AML-193 (cell line): ENCODE measurements around the gene GUCA2A.
"Not testable (repeated sequence)": the region's sequence is repeated elsewhere in the genome, so short reads cannot be mapped to it uniquely, and the experiment has no call there.

Experiments
- DNase-seq, 2 experiments: peaks; one replicate each; lab custom pipeline; 2025; lab: John Stamatoyannopoulos, UW

The GUCA2A gene, protein sequence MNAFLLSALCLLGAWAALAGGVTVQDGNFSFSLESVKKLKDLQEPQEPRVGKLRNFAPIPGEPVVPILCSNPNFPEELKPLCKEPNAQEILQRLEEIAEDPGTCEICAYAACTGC

DNA sequence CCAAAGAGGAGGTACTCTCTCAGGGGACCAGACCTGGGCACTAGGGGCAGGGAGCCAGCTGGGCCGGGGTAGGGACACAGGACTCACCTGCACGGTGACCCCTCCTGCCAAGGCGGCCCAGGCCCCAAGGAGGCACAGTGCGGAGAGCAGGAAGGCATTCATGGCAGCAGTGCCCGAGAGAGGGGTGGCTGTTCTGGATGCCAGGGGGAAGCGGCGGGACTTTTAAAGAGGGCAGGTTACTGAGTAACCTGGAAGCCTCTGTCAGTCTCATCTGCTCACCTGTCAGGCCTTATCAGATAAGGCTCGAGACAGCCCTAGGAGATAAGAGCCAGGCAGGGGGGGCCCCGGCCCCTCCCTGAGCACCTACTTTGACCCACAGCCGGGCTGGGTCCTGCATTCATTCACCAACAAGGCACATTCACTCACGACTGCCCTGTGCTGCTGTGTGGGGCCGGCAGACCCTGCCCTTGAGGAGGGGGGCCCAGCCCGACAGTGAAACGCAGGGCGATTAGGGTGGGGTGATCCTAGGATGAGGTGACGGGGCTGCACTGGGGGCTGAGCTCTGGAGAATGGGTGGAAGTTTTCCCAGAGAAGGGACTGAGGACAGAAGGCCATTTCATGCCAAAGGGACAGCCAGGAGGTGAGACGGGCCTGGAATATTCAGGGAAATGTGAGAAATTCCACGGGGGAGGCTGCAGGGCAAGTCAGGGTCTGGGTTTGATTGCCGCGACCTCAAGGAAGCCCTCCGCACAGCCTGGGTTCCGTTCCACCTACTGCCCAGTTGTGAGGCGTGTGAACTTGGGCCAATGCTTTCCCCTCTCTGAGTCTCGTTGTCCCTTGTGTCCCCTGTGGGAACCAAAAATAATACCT, at the start of gene GUCA2A:
TSS of gene GUCA2A (minus strand) at position 195 of the 870 bp plus-strand sequence. CDS start at position 162, 33 bp downstream.
- no peak for DNase-seq

GRCh38 chr1:42211224-42211623, 46.7 kb upstream of the GUCA2A start:
- DNase-seq = no peak

DNA sequence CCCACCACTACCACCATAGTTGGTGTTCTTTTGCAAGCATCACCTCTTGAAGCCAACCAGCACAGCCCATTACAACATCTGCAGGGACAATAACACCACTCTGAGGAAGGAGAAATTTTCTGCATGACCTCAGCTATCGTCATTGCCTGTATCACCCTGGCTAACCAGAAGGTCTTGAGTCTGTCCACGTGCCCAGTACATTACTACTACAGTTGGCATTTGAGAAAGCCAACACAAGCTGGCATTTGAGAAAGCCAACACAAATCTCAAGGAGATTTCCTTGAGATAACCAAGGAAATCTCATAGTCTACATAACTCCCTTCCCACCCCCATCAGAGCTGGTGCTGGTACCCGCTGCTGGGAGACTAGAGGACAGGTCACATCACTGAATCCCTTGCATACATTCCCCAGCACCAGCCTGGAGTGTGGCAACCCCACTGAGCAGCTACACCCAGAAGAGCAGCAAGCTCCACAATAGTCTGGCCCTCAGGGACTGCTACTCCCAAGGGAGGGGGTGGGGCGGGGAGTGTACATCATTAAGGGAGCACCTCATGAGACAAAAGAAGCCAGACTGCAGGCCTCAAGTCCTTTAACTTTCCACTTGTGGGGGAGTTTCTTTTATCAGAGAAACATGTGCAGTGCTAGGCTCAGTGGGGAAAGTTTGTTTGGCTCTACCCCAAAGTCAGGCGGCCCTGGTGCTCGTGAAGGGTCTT, 46.0 kb upstream of the GUCA2A start:
- no peak for DNase-seq

DNA sequence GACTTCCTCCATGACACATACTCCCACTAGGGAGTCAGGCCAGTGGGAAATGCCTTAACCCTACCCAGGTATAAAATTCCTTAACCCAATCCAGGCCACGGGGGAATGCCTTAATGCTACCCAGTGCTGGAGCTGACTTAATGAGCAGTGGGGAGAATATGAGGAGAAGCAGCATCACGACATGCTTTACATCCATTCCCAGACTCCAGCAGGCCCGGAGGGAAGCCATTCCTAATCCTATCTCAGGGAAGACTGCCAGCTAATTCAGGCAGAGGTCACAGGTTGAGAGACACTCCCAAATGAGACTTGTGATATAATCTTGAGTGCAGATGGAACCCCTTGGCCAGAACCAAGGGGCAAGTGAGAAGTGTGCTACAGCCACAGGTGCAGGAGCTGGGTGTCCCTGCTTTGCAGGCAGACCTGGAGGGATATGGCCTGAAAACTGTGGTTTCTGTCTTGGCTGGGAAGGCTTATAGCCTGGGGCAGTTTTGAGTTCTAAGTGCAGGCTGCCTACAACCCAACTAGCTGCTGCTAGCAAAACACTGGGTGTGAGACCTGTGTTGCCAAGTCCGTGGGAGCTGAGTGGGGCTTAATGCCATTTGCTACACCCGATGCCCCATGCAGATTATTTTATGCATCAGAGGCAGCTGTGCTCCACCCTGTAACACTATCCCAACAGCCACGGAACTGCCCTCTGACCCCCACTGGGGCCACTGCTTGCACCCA, 45.1 kb upstream of the GUCA2A start:
- DNase-seq = no peak

- DNase-seq = not testable (repeated sequence)
Observed at GRCh38 chr1:42206930-42207329, 42.4 kb upstream of the GUCA2A start.

GRCh38 chr1:42206164-42206563, 41.6 kb upstream of the GUCA2A start:
- DNase-seq = no peak

DNA sequence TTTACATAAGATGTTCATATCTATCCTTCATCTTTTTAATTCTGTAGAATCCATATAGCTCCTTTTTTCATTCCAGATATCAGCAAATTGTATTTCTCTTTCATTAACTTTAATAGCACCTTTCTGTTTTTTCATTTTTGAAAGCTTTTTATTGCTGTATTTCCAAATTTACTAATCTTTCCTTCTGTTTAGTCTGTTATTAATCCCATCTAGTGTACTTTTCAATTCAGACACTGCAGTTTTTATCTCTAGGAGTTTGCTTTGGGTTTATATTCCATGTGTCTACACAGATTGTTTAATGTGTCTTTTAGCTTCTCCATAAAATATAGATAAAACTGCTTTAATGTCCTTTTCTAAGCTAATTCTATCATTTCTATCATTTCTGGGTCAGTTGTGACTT, 37.4 kb upstream of the GUCA2A start:
- no peak for DNase-seq

DNA sequence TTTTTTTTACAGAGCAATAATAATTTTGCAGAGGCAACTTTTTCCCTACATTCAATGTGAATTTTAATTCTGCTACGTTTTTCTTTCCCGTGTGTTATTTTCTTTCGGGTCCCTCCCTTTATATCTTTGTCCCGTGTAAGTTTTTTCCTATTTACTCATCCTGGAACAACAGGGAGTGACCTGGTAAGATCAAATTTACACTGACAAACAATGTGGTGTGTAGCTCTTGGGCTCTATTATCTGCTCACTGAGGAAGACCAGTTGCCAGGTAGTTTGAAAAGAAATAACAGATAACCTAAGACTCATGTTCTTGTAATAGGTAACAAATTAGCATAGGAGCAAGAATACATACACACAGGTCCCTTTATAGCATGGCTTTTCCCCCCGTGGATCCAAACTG, 33.7 kb upstream of the GUCA2A start:
- no peak for DNase-seq

GRCh38 chr1:42195841-42196240, 31.3 kb upstream of the GUCA2A start:
- no peak for DNase-seq

DNA sequence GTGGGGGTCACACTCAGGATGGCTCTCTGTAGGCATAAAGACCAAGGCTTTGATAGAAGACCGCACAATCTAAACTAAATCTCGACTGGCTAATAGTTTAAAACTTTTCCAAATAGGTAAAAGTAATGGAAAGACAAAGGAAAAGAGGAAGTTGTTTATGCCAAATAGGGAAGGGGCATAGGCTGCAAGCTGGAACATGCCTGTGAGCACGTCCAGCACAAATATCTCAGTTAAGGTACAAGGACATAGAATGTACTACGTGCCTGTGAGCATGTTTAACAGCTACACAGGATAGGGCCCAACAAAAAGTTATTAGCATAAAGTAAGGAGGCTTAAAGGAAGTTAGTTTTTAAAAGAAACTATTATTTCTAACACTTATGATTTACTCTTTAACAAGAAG, 27.6 kb upstream of the GUCA2A start:
- no peak for DNase-seq

DNA sequence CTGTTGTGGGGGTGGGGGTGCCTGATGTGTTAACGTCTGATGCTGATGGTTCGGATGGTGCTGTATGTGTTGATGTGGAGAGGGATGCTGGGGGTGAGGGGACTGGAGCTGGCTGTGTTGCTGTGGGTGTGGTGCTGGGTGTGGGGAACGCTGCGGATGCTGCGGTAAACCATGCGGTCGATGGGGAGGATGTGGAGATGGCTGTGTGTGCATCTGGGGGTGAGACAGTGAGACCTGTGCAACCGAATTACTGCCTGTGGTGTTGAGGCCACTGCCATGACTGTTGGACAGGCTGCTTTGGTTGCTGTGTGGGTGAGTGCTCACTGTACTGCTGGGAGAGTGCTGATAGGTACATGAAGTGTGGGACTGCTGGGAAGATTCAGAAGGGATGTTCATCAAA, 26.8 kb upstream of the GUCA2A start:
- DNase-seq = no peak

DNA sequence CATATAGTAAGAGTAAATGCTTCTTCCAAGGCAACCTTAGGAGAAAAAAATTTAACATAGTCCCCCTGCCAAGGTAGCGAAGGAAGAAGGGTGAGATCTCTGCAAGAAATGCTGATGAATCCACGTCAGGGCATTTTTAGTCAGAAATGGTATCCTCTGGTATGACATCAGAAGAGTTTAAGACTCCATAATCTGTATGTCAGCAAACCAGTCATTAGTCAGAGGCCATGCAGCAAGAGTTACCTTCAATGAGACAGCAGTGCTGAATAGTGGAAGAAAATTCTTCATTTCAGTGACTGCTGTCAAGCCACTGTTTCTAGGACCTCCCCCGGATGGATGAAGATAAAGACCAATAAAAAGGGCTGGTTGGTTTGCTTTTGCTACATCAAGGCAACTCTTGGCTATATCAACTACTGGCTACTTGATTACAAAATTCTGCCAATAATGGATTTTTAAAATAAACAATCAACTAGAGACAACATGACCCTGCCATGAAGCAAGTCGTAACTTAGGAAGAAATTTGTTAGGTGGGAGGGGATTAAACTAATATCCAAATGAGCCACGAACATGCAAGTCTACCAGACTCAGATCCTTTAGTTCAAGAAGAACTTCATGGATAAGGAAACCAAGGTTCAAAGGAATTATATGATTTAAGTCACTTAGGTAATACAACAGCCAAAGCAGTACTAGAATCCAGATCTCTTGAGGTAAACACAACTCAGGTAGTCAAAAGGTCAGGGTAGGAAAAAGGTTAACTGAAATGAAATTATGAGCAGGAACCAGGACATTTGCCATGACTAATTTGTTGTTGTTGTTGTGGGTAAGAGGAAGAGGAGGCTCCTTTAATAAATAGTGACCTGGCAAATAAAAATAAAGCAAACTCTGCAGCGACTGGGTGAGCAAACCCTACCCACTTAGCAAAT, 25.6 kb upstream of the GUCA2A start:
- no peak for DNase-seq

DNA sequence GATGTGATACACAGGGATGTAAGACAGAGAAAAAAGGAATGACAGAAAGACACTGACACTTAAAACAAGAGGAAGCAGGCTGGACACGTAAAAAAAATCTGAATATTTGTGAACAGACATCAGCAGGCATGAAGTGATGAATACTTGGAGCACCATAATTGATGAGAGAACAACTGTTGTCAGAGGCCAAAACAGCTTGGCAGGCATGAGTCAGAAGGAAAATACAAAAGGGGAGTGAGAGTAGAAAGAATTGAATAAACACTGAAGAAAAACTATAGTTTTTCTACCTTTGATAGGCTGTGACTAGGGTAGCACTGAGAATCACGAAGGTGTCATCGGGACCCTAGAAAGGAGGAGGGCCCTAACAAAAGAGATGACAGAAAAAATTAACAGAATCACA, 21.6 kb upstream of the GUCA2A start:
- no peak for DNase-seq

GRCh38 chr1:42184616-42185015, 20.1 kb upstream of the GUCA2A start:
- no peak for DNase-seq

GRCh38 chr1:42183957-42184268, 19.4 kb upstream of the GUCA2A start:
- no peak for DNase-seq

GRCh38 chr1:42183210-42183956, 18.8 kb upstream of the GUCA2A start:
- no peak for DNase-seq

DNA sequence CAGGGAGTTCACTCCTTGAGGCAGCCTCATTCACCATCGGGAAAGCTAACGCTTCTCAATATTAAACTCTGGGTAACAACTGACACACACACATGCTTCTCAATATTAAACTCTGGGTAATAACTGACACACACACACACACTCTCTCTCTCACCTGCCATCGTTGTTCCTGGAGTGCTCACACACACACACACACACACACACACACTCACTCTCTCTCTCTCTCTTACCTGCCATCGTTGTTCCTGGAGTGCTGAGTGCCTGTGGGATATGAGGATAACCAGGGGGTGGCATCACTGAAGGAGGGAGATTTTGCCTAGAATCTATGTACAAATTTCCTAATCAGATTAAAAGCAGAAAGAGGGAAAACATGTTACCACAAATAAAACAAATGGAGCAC, 17.1 kb upstream of the GUCA2A start:
- no peak for DNase-seq

DNA sequence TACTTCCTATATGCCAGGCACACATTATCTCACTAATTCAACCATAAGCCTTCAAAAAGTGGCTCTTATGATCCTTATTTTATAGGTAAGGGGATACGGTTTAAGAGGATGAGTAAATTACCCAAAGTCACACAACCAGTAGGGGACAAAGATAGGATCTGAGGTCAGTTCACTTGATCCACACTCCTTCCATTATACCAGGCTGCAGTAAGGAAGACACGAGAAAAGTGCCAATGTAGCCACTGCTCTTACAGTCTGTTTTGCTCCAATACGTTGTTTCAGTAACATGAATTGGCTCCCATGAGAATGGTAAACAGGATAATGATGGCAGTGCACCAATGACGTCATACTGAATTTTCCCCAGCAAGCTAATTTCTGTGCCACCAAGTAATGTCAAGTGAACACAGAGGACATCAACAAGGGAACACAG, 15.4 kb upstream of the GUCA2A start:
- no peak for DNase-seq

DNA sequence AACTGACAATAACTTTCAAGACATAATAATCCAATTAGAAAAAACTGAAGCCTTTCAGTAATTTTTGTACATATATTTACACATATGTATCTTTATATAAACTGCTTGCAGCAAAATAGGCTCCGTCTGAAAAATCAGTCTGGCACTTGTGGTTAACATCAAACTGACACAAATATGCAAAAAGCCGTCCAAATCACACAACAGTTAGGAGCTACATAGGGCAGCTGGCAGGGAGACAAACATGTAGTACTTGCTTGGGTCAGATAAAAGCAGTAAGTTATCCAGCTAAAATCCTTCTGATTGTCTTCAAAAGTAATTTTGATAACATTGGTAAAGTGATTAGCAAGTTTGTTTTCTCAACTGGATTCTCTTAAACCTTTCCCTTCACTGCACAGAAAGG, 14.7 kb upstream of the GUCA2A start:
- DNase-seq = no peak

GRCh38 chr1:42178249-42178648, 13.7 kb upstream of the GUCA2A start:
- DNase-seq = no peak

DNA sequence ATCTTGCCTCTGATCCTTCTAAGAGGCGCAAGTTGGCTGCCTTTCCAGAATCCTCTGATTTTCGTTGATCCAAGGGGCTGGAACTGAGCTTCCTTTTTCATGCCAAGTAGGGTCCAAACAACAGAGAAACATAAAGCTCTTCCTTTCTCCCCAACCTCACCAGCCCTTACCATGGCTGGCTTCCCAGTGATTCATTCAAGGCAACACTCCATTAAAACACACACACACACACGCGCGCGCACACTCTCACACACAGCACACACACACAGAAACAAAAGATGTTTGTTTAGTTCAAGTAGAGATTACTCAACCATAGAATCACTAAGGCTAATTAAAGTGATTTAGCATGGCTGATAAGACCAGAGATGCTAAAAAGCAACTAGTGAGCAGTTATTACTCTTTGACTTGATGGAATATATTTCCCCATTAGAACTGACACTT, 13.0 kb upstream of the GUCA2A start:
- no peak for DNase-seq
